ENCODE data around the gene HACD2.

HACD2 gene

DNA sequence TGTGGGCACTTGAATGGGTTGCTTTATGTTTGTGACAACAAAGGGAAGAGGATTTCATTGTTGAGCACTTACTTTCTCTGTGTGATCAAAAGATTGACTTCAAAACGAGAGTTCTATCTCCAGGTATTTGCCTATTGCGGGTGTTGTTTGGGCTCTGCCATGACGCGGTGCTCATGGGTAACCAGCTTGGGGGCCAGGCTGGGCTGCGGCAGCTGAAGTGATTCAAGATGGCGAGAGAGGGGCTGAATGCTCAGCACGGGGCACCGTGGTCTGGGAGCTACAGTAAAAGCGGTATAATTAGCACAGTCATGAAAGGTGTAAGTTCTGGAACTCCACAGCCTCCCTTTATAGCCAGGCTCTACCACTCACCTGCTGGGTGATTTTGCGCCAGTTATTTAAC lies 105.0 kb downstream of the HACD2 start:
- DNase-seq, result no peak

DNA sequence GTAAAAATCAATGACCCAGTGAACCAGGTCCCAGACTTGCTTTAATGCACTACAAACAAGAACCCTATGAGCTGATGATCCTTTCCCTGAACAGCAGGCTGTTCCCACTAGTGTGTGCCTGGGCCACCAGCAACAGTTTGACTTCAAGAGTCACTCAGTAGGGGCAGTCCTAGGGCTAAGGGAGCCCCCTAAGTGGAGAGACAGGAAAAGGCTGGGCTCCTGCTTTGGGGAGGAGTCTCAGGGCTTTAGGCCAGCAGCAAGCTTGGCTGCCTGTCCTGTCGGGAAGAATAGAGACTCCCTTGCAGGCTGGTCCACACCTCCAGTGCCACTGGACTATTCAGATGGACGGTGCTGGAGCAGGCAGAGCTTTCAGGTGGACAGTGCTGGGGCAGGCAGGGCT lies 106.5 kb downstream of the HACD2 start:
- no peak for DNase-seq

DNA sequence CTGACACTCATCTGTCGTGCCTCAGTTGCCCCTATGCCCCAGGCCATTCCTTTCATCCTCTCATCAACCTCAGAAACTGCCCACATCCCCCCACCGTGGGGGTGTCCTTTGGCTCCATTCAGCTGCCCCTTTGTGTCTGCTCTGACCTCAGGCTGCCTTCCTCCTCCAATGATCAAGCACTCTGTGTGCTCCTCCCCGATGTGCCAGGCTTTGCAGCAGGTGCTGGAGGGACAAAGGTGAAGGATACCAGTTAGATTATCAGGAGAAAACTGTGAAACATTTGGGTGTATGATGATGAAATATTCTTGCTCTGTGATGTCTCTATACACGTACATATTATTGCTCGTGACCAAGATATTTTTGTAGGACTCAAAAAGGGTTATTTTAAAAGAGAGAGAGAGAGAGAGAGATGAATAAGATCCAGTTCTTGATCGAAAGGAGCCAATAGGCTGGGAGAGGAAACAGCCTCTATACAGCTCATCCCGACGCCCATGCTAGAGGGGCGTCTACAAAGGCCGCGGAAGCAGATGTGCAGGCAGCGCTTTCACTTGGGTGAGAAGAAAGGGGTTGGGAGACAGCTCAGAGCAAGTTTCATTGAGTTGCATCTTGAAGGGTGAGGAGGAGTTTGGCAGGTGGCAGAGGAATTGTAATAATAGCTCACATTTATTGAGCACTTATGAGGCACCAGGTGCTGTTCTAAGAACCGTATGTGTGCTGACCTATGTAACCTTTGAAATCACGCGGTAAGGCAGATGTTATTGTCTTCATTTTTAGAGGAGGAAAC lies 107.7 kb downstream of the HACD2 start:
- no peak for DNase-seq

DNA sequence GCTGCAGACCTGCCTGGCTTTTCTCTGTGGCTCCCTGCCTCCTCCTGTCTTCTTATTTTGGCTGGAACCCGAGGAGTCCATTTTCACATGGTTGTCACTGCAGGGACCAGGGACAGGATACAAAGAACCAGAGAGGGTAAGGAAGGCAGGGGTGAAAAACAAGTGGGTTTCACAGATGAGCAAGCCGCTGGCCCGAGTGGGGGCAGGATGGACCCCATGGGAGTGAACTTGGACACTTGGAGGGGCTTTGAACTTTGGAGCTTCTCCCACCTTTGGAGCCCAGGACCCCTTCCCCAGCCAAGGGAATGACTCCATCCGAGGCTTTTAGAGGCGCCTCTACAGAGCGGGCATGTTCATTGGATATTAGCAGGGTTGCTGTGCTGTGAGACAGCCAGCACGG lies 109.1 kb downstream of the HACD2 start:
- no peak for DNase-seq

DNA sequence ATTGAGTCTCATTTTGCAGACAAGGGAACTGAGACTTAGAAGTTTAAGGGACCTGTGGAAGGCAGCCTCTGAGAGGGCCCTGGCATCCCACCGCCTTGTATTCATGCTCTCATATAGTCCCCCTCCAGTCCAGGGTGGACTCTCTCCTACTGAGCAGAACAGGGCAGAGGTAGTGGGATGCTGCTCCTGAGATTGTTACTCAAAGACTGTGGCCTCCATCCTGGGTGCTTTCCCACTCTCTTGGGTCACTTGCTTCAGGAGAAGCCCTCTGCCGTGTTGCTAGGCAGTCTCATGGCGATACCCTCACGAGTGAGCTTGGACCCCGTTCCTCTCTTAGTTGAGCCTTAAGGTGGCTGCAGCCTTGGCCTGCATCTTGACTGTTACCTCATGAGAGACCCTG lies 113.7 kb downstream of the HACD2 start:
- no peak for DNase-seq

DNA sequence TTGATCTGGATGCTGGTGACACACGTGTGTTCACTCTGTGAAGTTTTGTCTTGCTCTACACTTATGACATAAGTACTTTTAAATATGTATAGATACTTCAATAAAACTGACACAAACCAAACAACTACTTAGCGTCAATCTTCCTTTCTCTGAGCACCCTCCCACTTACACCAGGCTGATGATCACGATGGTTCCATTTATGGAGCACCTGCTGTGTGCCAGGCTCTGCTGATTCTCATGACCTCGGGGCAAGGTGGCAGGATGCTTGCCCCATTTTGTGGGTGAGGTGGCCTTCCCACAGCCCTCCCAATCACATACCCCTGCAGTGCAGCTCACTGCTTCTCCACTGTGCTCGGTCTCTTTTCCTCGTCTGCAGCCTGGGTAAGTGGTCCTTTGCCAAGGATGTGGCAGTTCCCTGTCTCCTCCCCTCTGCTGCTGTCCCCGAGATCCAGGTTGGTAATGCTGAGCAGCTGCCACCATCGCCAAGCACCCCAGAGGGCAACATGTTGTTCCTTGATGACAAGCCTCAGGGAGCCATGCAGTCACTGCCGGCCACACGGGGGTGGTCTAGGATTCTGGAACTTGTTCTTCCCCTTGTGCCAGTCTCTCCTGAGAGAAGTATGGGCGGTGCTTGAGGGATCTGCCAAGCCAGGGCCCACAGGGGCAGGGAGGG lies 115.4 kb downstream of the HACD2 start:
- no peak for DNase-seq

DNA sequence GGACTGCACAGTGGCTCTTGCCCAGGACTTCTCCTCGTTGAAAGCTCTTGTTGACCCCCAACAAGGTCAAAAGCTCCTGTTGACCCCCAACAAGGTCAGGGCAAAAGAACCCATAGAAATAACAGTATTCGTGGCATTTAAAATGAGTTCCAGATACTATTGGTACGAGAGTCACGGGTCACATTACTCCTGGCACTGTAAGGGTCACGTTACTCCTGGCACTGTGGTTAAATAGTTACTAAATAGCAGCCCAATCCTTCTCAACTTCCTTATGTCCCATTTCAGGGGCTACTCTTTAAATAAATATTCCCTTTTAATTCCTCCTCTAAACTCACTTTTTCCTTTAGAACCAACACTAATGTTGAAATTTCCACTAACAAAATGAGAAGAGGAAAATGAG lies 117.8 kb downstream of the HACD2 start:
- DNase-seq, result no peak

DNA sequence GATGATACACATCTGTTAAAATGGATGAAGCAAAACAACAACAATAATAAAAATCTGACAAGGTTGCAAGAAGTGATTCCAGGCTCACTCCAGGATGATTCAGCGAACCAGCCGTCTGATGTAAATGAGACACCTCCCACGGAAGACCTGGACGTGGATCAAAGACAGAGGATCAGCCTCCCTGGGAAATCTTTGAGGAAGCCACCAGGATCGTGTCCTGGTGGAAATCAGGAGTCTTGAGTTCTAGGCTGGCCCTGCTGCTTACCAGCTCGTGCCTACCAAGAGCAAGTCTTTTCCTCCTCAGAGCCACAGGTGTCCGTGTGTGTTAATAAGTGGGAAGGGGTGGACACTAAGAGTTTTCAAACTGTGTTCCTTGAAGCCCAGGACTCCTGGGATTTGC lies 120.6 kb downstream of the HACD2 start:
- no peak for DNase-seq

DNA sequence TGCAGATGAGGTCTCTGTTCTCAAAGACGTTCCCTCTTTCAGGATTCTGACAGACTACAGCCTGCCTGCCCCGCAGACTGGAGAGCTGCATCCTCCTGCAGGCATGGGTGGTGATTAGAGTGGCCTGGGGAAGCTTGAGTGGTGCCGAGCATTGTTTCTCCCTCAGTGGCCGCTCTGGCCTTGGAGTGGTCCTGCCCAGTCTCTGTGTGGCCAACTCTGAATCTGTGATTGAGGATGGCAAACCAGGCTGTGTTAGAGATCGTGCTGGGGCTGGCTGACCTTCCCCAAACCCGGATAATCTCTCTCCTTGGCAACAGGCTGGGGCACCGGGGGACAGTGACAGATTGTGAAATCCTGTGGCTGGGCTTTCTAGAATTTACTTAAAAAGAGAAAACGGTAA lies 125.0 kb downstream of the HACD2 start:
- DNase-seq, result no peak

DNA sequence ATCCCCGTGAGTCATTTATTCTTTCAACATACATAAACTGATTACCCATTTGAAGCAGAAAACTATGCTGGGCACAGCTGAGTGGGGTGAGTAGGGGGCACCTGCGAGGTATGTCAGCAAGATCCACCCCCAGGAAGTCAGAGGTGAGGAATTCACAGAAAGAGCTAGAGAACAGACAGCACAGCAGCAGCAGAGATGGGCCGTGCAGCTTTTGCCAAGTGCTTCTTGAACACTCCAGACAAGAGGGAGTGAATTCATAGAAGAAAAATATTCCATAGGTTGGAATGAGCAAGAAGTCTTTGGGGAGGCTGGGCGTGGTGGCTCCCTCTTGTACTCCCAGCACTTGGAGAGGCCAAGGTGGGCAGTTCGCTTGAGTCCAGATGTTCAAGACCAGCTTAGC lies 126.6 kb downstream of the HACD2 start:
- DNase-seq, result no peak

DNA sequence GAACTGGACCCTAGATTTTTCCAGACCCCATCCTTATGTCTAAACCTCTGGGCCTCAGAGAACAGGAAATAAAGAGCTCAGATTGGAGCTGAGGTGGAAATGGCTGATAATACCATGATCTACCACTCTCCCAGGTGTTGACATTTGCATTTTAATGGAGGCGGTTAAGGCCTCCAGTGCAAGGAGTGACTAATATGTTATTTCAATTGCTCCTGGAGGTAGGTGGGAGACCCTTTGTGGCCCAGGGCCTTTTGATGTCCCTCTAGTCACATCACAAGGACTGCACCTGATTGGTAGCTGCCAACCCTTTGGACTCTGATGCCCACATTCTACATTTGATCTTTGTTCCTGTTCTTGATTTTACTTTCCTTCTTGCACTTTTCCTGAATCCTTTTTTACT lies 127.0 kb downstream of the HACD2 start:
- DNase-seq, result no peak

DNA sequence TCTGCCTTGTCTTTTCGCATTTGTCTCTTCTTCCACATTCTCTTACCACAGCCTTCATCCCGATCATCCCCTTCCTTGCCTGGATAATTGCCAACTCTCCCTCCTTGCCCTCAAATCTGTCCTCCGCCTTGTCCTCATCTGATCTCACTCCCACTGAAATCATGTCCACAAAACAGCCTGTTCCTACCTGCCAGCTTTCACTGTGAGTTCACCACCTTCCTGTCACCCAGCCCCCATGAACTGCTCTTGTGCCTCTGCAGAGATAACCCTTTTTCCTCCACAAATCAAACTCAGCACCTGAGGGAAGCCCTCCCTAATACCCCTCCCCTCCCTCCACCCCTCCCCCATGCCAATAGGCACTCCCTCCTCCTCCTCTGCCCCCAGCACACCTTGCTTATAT lies 131.2 kb downstream of the HACD2 start:
- no peak for DNase-seq

DNA sequence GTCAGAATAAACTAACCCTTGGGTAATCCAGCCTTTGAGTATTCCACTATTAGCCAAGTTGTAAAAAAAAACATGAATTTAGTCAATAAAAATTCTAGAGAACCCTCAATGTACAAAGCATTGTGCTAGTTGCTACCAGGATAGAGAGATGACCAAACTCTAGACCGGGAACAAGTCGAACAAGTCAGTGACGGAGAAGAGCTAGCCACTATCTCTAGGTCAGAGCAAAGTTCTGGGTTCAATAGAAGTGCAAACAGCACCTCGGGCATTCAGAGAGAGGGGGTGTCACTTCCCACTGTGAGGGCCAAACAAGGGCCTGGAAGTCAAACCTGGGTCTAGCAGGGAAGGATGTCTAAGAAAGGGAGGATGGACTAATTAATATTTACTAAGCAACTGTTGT lies 133.7 kb downstream of the HACD2 start:
- DNase-seq, result no peak

DNA sequence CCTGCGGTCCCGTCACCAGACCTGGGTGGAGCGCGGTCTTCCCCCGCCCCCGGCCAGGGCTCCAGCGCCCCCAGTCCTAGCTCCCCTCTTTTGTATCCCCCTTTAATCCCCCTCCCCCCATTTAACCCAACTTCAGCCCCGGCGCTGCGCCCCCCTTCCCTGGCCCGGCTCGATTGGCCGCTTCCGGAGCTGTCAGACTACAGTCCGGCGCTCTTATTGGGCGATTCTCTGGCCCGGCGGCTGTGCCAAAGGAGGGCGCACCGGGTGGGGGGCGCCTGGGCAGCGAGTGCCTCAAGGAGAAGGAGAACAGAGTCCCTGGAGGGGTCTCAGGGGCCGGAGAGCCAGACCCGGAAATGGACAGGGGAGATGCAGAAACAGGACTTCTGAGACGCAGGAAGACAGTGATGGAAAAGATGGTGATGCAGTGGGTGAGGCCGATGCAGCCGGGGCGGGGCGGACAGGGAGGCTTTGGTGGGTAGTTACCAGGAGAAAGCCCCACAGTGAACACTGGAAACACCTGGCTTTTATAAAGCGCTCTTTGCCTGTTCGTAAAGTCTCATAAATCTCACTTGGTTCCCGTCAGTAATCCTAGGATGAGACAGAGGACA lies 134.8 kb downstream of the HACD2 start:
- no peak for DNase-seq

DNA sequence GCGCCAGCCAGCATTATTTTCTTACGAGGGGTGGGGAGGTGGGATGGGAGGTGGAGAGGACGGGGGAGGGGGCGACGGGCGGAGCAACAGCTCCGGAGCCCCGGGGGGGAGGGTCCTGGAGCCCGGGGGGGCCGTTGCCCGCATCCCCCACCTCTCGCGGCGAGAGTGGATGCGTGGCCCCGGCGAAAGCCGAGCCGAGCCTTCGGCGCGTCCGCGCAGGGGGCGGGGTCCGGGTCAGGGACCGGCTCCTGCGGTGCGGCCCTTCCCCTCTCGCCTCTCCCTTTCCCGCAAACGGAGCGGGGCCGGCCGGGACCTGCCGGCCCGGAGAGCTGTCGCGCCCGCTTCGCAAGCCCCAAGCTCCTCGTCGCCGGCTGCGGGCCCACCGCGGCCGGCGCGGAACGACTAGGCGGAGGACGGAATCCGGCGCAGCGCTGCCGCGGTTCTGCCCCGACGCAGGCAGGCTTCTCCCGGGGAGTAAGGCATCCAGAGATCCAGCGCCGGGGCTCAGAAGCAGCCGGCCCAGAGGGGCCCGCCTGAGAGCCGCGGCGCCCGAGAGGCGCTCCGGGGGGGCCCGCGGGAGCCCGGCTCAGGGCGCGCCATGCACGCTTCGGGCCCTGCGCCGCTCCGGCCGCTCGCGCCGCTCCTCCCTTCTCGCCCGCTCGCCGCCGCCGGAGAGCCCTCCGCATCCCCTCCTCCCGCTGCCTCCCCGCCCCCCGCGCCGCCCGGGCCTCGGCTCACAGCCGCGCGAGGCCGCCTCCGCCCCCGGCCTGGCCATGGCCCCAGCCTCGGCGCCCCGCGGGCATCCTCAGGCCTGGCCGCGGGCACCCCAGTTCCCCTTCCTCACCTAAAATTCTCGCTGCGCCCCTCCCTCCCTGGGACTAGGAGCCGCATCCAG lies 135.5 kb downstream of the HACD2 start:
- no peak for DNase-seq

DNA sequence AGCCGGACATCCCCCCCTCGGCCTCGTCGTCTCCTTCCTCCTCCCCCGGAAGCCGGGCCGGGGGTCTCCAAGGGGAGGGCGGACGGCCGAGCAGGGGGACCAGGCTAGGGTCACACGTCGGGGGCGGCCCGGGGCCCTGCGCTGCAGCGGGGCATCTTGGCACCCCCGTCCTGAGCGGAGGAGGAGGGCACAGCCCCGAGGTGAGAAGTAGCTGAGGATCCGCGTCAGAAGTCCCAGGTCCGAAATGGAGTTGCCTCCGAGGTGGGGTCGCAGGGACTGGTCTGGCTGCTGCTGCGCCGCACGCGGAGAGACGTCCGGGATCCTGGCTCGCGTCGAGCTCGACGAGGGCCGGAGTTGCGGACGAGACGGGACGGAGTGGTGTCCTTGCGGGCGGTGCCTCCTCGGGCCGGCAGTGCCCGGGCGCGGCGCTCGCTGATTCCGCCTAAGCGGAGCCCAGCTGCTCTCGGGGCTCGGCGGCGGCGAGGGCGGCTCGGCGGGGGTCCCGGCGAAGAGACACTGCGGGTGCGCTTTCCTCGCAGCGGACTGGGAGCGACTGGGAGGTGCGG lies 136.2 kb downstream of the HACD2 start, which contains the start of gene ADCY5:
Gene ADCY5 (minus strand): TSS at position 555 of the 566 bp plus-strand sequence. CDS start 545 bp downstream, at position 10.
- DNase-seq, result no peak

DNA sequence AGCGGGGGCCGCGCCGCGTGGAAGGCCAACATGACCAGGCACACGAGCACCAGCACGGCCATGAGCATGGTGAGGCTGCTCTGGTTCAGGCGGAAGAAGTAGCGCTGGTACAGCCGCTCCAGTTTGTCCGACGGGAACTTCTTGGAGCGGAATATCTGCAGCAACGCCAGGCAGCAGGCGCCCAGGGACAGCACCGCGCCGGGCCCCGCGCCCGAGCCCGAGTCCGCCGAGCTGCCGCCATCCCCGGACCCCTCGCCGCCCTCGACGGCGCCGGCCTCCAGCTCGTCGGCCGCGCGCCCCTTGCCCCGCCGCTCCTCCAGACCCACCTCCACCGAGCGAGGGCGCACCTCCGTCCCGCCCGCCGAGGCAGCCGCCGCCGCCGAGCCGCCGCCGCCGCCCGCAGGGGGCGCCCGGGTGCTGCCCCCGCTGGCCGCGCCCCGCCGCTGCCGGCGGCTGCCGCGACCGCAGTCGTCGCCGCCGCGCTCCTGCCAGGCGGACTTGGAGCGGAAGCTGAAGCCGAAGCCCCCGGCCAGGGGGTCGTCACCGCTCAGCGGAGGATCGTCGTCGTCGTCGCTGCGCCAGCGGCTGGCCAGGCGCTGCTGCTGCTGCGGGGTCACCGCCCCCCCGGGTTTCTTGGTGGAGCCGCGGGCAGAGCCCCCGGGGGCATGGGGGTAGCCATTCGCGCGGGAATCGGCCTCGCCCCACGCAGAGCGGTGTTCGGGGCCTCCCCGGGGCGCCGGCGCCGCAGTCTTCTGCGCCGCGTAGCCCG lies 136.9 kb downstream of the HACD2 start:
- no peak for DNase-seq

DNA sequence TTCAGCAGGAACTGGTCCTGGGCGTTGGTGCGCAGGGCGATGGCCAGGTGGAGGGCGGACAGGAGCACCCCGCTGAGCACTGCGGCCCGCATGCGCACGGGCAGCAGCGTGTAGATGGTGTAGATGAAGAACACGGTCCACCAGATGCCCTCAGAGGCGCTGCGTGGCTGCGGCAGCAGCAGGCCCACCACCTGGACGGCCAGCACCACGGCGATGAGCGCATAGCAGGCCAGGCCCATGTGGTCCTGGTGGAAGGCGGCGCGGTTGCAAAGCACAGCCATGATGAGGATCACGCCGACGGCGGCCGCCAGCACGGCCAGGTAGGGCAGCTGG lies 137.5 kb downstream of the HACD2 start:
- DNase-seq, result no peak

DNA sequence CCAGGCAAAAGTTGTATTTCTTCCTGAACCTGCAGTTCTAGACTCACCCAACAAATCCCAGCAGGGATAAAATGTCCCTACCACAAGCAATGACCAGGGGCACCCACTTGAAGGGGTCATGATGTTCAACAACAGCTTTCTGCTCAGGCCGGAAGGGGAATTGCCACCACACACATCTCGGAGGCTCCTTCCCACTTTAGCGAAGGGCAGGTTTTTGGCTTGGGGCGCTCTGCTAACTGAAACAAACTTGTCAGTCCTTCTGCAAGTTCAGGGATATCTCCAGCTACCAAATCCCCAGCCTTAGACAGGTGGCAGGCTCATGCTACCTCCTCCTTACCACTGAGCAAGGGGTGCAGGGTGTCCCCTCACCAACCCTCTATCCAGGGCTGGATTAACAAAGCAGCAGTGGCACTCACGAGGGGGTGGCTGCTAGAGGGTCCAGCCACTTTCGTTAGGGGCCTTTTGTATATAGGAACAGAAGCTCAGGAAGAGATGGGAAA lies 138.2 kb downstream of the HACD2 start:
- DNase-seq, result no peak

DNA sequence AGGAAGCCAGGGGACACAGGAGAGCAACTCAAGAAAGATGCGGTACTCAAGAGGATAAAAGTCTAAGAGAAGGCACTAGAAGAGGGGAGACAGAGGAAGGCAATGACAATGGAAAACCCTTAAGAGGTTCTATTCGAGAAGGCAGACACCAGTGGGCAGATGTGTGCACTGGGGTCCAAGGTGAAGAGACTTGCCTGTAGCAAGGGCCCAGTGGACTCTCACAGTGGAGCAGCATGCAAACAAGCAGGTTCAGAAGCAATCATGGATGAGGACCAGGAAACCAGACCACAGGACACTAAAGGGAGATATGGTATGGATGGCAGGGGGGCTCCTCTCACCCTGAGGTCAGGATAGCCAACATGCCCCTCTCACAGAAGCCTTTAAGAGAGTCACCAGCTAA lies 138.6 kb downstream of the HACD2 start:
- DNase-seq, result no peak

DNA sequence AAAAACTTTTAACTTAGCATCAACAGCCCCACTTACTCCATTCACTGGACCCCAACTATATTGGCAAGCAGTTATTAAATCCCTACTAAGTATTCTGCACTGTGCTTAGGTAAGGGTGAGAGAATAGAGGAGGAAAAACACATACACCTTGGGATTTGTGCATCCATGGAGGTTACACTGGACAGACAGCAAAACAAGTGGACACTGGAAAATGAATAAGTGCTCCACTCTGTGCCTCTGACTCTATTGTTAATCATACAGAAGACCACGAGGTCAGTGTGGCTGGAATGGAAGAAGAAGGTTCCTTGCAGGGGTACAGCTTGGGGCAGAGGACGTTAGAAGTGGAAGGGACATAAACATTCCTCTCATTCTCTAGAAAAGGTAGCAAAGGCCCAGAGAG lies 139.2 kb downstream of the HACD2 start:
- no peak for DNase-seq

DNA sequence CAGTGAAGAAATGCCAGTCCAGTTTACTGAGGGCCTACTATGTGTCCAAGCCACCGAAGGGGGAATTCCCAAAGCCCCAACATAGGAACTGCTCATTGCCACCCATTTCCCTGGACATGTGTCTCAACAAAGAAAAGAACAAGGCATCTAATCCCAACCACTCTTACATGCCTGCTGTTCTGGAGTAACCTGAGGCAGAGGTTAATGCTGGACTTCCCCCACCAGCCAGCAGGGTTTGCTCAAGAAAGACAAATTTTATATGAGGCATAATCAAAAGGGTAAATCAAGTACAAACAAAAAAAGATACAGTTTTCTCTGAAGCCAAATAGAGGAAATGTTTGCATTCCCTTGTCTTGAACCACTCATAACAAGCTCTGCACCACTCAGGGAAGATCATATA lies 140.1 kb downstream of the HACD2 start:
- DNase-seq, result no peak

All from HCEC 1CT (cell line).